Stimulated activated CD4-positive, alpha-beta T cell treated with anti-CD3 and anti-CD28 coated beads, TNF-alpha, amount 100 ng/mL, for 24 hours (primary cell): ENCODE data around the gene VASN.

Experiments used
- DNase-seq, 3 experiments: peaks; one replicate each; pipeline ENCODE4 v3.0.0-alpha.2; 2020; ENCODE audit warnings: low read depth in 3 of 3

The VASN gene

GRCh38 chr16:4426021-4426684, 54.5 kb downstream of the VASN start:
- DNase-seq = no peak

GRCh38 chr16:4426722-4427372, 55.2 kb downstream of the VASN start:
- no peak for DNase-seq

- no peak for DNase-seq
Observed at GRCh38 chr16:4428500-4428899, 56.9 kb downstream of the VASN start.

- no peak for DNase-seq
Observed at GRCh38 chr16:4431023-4431422, 59.4 kb downstream of the VASN start.
